ENCODE results near the gene ATP1B3. TPM values are rescaled to one million over a fixed set of nuclear protein-coding genes. Genes with fewer than 3 reads are reported as not detected.
A peak's percentile ranks its signal among the peaks of the same experiment; 100 is the strongest.

Gene ATP1B3
- total and polyA plus RNA-seq, 9 of the 15 experiments (the other 6 are each of a cell fraction or from before 2014, with no cell fraction given) = 48.3 to 202 (median 123) TPM

DNA sequence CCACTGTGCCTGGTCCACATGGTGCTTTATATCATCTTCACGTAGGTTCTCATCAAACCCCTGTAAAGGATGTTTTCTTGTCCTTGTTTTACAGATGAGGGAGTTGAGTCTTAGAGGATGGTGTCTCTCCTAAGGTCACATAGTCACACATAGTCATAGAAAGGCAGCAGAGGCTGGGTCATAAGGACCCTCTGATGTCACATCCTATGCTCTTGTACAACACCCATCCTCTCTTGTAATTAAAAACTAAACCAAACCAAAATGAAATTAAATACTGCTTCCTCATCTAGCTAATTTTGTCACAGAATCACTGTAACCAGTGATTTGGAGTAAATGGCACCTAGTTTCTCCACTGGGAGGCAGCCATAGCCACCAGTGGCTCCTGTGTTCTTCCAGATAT lies 21.8 kb upstream of the ATP1B3 start (continued):
- TF ChIP-seq GATA2 (CRISPR knock-in tag; IDR thresholded peaks at IDR 0.05) = no peak
- TF ChIP-seq, protein P1, sequence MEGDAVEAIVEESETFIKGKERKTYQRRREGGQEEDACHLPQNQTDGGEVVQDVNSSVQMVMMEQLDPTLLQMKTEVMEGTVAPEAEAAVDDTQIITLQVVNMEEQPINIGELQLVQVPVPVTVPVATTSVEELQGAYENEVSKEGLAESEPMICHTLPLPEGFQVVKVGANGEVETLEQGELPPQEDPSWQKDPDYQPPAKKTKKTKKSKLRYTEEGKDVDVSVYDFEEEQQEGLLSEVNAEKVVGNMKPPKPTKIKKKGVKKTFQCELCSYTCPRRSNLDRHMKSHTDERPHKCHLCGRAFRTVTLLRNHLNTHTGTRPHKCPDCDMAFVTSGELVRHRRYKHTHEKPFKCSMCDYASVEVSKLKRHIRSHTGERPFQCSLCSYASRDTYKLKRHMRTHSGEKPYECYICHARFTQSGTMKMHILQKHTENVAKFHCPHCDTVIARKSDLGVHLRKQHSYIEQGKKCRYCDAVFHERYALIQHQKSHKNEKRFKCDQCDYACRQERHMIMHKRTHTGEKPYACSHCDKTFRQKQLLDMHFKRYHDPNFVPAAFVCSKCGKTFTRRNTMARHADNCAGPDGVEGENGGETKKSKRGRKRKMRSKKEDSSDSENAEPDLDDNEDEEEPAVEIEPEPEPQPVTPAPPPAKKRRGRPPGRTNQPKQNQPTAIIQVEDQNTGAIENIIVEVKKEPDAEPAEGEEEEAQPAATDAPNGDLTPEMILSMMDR (IDR thresholded peaks at IDR 0.05 in 2 of 3, conservative IDR thresholded peaks at IDR 0.05 in 1 of 3; ENCODE audit: insufficient read depth in 2 of 3, low read depth in 1 of 3, low read length in 3 of 3) = peak in 2 of 3 experiments; percentile 31 to 47; a peak in 2 of 6 replicates

DNA sequence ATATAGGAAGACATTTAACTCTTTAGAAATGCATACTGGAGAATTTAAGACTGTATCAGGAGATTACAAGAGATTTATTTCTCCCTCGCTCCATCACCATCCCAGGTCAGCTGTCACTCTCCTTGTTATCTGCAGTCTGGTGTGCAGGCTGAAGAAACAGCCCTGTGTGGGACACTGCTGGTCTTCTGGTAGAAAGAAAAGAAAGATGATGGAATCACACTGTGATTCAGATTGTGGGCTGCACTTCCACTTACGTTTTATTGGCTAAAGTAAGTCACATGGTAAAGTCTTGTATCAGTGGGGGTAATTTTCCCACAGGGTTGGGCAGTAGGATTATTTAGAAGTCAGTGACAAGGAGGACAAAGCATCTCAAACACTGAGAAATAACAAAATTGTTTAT lies 18.1 kb upstream of the ATP1B3 start:
- H3K27me3 ChIP-seq (ENCODE audit: control insufficient read depth in 2 of 2, insufficient read depth in 2 of 2, low read length in 2 of 2) = no peaks in the 10 kb centered on the region
- ChIA-PET POLR2A (no interaction called here), CTCF (ENCODE audit: low intra/inter-chr PET ratio) (no interaction called here)
- in situ Hi-C loops (cut with MboI) (no loop called here), intact Hi-C loops (cut with micrococcal nuclease) (no loop called here)
- WGBS (ENCODE audit: insufficient coverage, low coverage, missing lambda C conversion rate) = 18% methylated on average over 2 of the region's 2 CpGs
- H3K27ac ChIP-seq (ENCODE audit: extremely low read depth, low read depth, low read length) = no peak overlapping the region
- BruUV-seq (replicated peaks) = no TSS peak
- no peak overlapping the region for H2AFZ ChIP-seq (ENCODE audit: low read depth, low read length)
- no peaks in the 10 kb centered on the region for H4K20me1 ChIP-seq (replicated peaks; ENCODE audit: control insufficient read depth, insufficient read depth, low read length)
- H3K9me1 ChIP-seq (ENCODE audit: control insufficient read depth, insufficient read depth, low read length) = no peaks in the 10 kb centered on the region
- no peaks in the 10 kb centered on the region for H3K9me3 ChIP-seq (replicated peaks; ENCODE audit: control insufficient read depth, insufficient read depth, low read depth, low read length)
- H3K4me2 ChIP-seq (ENCODE audit: insufficient read depth, low read length) = no peak overlapping the region
- FAIRE-seq = no peak
- H3K79me2 ChIP-seq (ENCODE audit: control insufficient read depth, insufficient read depth, low read length) = no peaks in the 10 kb centered on the region
- peak in 2 of 4 experiments; percentile 39 to 48 for DNase-seq (ENCODE audit: extremely low read depth in 1 of 4, low spot score in 3 of 4)
- peaks cover 0 to 35% of the 10 kb centered on the region in 2 experiments; a peak in 4 of 5 replicates for H3K4me1 ChIP-seq (replicated peaks in 1 of 2; ENCODE audit: control insufficient read depth in 2 of 2, insufficient read depth in 2 of 2, low read length in 2 of 2)
- H3K9ac ChIP-seq (ENCODE audit: insufficient read depth in 1 of 2, low read depth in 2 of 2, low read length in 2 of 2) = no peak overlapping the region
- H3K36me3 ChIP-seq (ENCODE audit: control insufficient read depth, insufficient read depth, low read length) = no peaks in the 10 kb centered on the region
- no peak overlapping the region for H3K4me3 ChIP-seq
- peak; percentile 62 for ATAC-seq
- TF ChIP-seq, protein P2, sequence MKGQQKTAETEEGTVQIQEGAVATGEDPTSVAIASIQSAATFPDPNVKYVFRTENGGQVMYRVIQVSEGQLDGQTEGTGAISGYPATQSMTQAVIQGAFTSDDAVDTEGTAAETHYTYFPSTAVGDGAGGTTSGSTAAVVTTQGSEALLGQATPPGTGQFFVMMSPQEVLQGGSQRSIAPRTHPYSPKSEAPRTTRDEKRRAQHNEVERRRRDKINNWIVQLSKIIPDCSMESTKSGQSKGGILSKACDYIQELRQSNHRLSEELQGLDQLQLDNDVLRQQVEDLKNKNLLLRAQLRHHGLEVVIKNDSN (CRISPR knock-in tag; IDR thresholded peaks at IDR 0.05) = no peak
- TF ChIP-seq ZFPM2 (CRISPR knock-in tag; IDR thresholded peaks at IDR 0.05) (no peak), NEUROD1 (IDR thresholded peaks at IDR 0.05; ENCODE audit: borderline replicate concordance, low read depth, low read length, partially characterized antibody) (no peak), ZNF232 (CRISPR knock-in tag; IDR thresholded peaks at IDR 0.05) (no peak), ZNF507 (tag; conservative IDR thresholded peaks at IDR 0.05) (no peak), NFE2 (IDR thresholded peaks at IDR 0.05; ENCODE audit: low read depth) (no peak), ZNF639 (CRISPR knock-in tag; conservative IDR thresholded peaks at IDR 0.05 in 1 of 2, IDR thresholded peaks at IDR 0.05 in 1 of 2) (no peak), FOS (IDR thresholded peaks at IDR 0.05; ENCODE audit: extremely low read depth, insufficient read length) (peak; percentile 38), TOE1 (IDR thresholded peaks at IDR 0.05; ENCODE audit: borderline replicate concordance) (peak; percentile 20; the same call in 1 of the 2 replicates), TOE1 (CRISPR knock-in tag; IDR thresholded peaks at IDR 0.05; ENCODE audit: borderline replicate concordance, low read depth) (no peak), NFYB (IDR thresholded peaks at IDR 0.05; ENCODE audit: extremely low read depth, insufficient read length) (peak; percentile 78)
- TF ChIP-seq, protein P3, sequence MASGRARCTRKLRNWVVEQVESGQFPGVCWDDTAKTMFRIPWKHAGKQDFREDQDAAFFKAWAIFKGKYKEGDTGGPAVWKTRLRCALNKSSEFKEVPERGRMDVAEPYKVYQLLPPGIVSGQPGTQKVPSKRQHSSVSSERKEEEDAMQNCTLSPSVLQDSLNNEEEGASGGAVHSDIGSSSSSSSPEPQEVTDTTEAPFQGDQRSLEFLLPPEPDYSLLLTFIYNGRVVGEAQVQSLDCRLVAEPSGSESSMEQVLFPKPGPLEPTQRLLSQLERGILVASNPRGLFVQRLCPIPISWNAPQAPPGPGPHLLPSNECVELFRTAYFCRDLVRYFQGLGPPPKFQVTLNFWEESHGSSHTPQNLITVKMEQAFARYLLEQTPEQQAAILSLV (tag; IDR thresholded peaks at IDR 0.05) = no peak
- TF ChIP-seq, protein P4, sequence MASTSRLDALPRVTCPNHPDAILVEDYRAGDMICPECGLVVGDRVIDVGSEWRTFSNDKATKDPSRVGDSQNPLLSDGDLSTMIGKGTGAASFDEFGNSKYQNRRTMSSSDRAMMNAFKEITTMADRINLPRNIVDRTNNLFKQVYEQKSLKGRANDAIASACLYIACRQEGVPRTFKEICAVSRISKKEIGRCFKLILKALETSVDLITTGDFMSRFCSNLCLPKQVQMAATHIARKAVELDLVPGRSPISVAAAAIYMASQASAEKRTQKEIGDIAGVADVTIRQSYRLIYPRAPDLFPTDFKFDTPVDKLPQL (IDR thresholded peaks at IDR 0.05; ENCODE audit: extremely low read depth, insufficient read length) = no peak
